IPS-18a (cell line): ENCODE data around the gene TUBA4A.
A peak's percentile ranks its signal among the peaks of the same experiment; 100 is the strongest.

Experiments
- H3K27ac ChIP-seq: one replicate; pipeline ENCODE4 v1.5.1; 2013; ENCODE audit warnings: low read length
- H3K27me3 ChIP-seq: one replicate; pipeline ENCODE4 v1.6.1; 2013; ENCODE audit warnings: mild to moderate bottlenecking, low read length; ENCODE audit not compliant: control insufficient read depth, insufficient read depth
- H3K36me3 ChIP-seq: one replicate; pipeline ENCODE4 v1.6.1; 2013; ENCODE audit warnings: low read depth, low read length; ENCODE audit not compliant: control insufficient read depth
- H3K4me1 ChIP-seq: one replicate; pipeline ENCODE4 v1.6.1; 2013; ENCODE audit warnings: low read depth, low read length; ENCODE audit not compliant: control insufficient read depth
- H3K4me3 ChIP-seq: one replicate; pipeline ENCODE4 v1.5.1; 2013; ENCODE audit warnings: low read length
- H3K9ac ChIP-seq: one replicate; pipeline ENCODE4 v1.6.1; 2013; ENCODE audit warnings: mild to moderate bottlenecking, low read length, moderate library complexity
- H3K9me3 ChIP-seq: one replicate; pipeline ENCODE4 v1.6.1; 2013; ENCODE audit warnings: low read depth, low read length; ENCODE audit not compliant: control insufficient read depth

The TUBA4A gene

DNA sequence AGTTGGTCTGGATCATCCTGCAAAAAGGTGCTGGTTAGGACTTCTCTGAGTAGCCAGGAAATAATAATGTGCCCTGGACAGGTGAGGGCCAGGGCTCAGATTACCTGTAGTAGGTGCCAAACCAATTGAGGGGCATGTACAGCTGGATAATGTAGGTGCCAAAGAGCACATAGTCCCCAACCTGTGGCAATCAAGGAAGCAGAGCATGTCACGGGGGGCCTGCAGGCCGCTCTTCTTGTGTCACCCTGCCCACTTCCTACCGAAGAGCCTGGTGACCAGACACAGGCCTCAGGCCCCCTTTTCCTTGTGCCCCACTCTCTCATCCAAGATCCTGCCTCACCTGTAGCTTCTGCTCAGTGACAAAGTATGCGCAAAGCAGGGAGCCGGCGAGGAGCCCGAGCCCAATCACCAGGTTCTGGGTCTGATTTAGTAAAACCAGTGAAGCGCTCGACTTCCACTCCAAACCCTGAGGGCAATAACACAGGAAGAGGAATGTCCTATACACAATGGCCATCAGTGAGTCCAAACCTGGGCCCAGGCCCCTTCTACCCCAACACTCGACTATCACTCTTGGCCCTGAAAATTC lies 40.1 kb downstream of the TUBA4A start:
- no peak overlapping the region for H3K27ac ChIP-seq
- H3K4me1 ChIP-seq = no peaks in the 10 kb centered on the region
- no peaks in the 10 kb centered on the region for H3K27me3 ChIP-seq
- no peak overlapping the region for H3K4me3 ChIP-seq
- H3K9me3 ChIP-seq = no peaks in the 10 kb centered on the region
- H3K9ac ChIP-seq = no peak overlapping the region
- peaks cover 48% of the 10 kb centered on the region for H3K36me3 ChIP-seq

DNA sequence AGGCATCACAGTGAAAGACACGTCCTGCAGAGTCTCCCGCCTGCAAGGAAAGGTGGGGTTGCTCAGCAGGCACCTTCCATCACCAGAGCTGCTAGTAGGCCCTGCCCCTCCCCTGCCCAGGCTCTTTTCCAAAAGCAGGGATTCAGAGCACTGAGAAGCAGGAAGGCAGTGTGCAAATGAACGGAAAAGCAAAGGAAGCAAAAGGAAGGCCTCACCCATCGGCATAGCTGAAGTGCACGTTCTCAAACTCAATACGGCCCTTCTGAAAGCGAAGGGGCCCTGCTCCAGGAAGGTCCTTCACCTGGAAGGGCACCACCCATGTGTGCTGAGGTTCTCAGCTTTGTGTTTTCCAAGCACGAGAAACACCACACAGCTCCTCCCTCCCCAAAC lies 40.7 kb downstream of the TUBA4A start:
- Histone ChIP-seq H3K27ac (no peak overlapping the region), H3K9me3 (no peaks in the 10 kb centered on the region), H3K36me3 (peaks cover 51% of the 10 kb centered on the region), H3K4me3 (no peak overlapping the region), H3K4me1 (no peaks in the 10 kb centered on the region), H3K27me3 (no peaks in the 10 kb centered on the region), H3K9ac (no peak overlapping the region)

DNA sequence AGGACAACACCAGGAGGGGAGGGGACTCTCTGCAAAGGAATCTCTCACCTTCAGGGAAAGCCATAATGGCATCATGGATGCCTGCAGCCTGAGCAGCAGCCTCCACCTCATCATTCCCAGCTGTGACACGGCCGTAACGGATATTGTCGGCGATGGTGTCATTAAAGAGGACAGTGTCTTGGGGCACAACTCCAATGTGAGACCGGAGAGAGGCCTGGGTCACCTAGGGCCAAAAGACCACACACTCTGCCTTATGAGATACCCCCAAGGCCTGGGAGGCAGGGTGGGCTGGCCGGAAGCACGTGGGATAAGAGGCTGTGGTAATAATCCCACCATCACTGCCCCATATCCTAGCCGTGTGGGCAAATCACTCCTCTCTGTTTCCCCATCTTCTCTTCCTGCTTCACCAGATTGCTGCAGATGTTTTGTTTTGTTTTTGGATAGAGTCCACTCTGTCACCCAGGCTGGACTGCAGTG lies 42.8 kb downstream of the TUBA4A start:
- Histone ChIP-seq H3K9me3 (no peaks in the 10 kb centered on the region), H3K9ac (no peak overlapping the region), H3K4me1 (peaks cover 3% of the 10 kb centered on the region), H3K27me3 (no peaks in the 10 kb centered on the region), H3K36me3 (peaks cover 51% of the 10 kb centered on the region), H3K27ac (no peak overlapping the region), H3K4me3 (no peak overlapping the region)

DNA sequence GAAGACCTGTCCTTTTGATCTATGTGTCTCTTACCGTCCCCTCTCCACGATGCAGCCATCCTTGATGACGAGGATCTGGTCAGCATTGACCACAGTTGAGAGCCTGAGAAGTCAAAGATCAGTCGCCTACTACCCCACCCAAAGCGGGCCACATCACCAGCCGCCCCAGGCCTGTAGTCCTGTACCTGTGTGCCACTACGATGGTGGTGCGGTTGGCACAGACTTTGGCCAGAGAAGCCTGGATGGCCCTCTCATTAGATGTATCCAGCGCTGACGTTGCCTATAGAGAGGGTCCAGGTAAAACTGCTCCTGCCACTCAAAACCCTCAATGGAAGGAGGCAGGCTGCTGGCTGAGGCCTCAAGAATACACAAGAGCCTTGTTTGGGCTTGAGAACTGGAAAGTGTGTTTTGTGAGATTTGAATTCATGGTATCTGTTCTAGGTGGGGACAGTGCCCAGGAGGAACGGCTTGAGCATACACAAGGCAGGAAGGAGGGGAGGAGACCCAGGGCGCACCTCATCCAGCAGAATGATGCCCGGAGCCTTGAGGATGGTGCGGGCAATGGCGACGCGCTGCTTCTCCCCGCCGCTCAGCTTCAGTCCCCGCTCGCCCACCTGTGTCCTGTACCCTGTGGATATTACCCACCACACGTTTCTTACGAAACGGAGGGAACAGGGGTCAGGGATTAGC lies 43.4 kb downstream of the TUBA4A start:
- H3K36me3 ChIP-seq = peaks cover 51% of the 10 kb centered on the region
- no peak overlapping the region for H3K4me3 ChIP-seq
- H3K4me1 ChIP-seq = peaks cover 3% of the 10 kb centered on the region
- H3K9ac ChIP-seq = no peak overlapping the region
- H3K9me3 ChIP-seq = no peaks in the 10 kb centered on the region
- no peak overlapping the region for H3K27ac ChIP-seq
- no peaks in the 10 kb centered on the region for H3K27me3 ChIP-seq

DNA sequence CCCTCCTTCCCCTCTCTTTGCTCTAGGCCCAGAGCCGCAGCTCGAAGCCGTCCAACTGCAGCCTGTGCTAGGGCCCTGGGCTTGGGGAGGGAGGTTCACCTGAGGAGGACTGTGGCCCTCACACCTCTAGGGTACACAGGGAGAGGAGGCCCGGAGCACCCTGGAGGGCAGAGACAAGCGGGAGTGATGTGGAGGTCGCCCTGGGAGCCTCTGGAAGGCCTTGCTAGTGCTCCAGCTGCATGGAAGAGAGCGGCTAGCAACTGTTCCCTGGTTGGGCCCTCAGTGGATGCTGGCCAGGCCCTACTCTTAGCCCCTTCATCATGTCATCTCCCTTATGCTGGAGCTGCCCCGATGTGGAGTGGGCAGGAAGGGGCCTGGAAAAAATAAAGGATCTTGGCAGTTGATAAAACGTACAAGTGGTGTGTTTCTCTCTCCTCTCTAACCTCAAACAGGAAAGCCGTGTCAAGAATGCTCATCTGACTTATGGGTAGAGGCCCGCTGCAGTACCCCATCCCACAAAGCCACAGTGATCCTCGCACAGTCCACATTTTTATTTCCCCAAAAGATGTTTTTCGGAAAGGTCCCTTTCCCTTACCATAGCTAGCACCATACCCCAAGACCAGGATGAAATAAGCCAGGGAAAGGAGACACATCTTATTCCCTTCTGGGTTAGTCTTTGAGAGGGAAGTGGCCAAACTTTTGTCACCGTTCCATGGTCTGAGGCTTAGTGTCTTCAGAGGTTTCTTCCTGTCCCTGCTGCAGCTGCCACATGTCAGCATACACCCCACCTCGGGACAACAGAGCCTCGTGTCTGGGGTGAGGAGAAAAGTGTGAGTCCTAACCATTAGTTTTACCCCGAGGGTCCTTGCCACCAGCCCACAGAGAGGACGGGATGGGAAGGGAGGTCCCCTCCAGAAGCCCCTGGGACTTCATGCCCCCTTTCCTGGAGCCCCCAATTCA lies 44.2 kb downstream of the TUBA4A start:
- Histone ChIP-seq H3K27me3 (no peaks in the 10 kb centered on the region), H3K4me1 (peaks cover 3% of the 10 kb centered on the region), H3K27ac (no peak overlapping the region), H3K36me3 (peaks cover 43% of the 10 kb centered on the region), H3K9me3 (no peaks in the 10 kb centered on the region), H3K4me3 (no peak overlapping the region), H3K9ac (no peak overlapping the region)

DNA sequence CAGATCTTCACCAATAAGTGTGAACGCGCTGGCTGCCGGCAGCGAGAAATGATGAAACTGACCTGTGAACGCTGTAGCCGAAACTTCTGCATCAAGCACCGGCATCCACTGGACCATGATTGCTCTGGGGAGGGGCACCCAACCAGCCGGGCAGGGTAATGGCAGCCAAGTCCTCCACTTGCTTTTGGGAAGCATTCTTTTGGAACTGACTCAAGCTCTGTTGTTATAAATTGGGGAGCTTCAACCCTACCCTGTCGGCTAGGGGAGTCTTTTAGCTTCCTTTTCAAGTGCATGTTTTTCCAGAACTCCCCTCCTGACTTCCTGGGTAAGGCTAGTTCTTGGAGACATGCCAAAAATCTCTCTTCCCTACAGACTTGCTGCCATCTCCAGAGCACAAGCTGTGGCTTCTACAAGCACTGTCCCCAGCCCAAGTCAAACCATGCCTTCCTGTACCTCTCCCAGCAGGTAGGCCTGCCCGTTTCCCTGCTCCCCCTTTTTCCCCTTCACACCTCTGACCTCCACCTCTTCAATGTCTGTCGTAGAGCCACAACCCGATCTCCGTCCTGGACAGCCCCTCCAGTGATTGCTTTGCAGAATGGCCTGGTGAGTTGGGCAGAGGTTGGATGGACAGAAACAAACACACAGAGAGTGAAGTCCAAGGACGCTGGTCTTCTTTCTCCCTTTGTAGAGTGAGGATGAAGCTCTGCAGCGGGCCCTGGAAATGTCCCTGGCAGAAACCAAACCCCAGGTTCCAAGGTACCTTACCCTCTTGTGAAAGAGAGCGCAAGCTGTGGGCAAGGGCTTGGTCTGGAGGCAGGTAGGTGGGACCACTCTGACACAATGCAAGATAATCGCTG lies 45.6 kb downstream of the TUBA4A start:
- Histone ChIP-seq H3K9me3 (no peaks in the 10 kb centered on the region), H3K4me1 (peaks cover 3% of the 10 kb centered on the region), H3K27me3 (no peaks in the 10 kb centered on the region), H3K36me3 (peaks cover 30% of the 10 kb centered on the region), H3K27ac (no peak overlapping the region), H3K9ac (no peak overlapping the region), H3K4me3 (no peak overlapping the region)

DNA sequence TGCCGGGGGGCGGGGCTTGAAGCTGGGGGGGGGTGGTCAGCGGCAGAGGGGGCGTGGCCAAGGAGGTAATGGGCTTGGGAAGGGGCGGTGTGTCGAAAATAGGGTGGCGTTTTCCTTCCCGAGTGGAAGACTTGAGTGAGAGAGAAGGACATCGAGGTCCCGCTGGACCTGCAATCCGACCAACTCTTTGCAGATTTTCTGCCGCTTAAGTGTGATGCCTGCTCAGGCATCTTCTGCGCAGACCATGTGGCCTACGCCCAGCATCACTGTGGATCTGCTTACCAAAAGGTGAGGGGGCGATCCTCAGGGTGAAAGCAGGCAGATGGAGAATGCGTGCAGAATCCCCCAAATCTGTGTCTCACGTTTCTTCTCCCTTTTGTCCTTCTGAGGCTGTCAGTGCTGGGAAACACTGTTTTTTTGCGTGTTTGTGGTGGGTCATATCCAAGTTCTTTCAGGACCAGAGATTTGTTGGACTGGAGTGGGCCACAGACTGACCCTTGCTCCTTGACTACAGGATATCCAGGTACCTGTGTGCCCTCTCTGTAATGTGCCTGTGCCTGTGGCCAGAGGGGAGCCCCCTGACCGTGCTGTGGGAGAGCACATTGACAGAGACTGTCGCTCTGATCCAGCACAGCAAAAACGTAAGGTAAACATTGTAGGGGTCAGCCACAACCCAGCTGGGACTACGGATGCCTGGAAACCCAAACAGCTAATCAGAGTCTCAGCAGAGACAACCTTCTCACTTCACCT lies 46.4 kb downstream of the TUBA4A start:
- no peaks in the 10 kb centered on the region for H3K27me3 ChIP-seq
- H3K36me3 ChIP-seq = peaks cover 26% of the 10 kb centered on the region
- peak overlapping the region; percentile 10 for H3K9ac ChIP-seq
- H3K27ac ChIP-seq = no peak overlapping the region
- peak overlapping the region; percentile 71 for H3K4me3 ChIP-seq
- H3K4me1 ChIP-seq = peaks cover 3% of the 10 kb centered on the region
- H3K9me3 ChIP-seq = no peaks in the 10 kb centered on the region

DNA sequence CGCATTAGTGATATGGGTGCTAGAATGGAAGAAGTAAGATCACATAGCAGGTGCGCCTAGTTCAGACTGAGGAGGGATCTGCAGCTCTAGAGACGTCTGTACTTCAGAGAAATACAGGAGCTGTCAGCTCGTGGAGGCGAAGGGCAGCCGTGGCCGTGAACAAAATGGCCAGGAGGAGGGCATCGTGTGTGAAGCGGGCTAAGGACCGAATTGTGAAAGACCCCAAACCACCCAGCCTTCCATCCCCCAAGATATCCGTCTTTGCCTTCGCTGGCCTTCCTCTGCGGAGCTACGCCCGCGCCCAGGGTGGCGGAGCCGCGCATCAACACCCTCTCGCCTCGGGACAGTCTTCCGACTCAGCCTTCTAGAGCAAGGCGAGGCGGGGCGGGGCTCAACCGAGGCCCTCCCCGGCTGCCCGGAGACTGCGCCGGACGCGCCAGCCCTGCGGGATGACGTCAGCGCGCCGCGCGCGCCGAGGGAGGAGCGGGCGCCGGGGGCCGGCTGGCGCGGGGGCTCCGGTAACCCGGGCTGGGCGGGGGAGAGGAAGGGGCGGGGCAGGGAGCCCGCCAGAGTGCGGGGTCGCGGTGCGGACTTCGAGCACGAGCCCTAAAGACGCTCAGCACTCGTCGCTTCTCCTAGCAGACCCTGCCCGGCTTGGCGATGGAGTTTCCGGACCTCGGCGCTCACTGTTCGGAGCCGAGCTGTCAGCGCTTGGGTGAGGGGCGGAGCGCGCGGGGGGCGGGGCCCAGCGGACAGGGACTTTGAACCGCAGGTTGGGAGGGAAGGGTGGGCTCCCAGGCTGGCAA lies 47.2 kb downstream of the TUBA4A start, which contains the start of gene ZFAND2B:
Gene ZFAND2B, plus strand, starts transcription at position 455 of the 806 bp plus-strand sequence. Its CDS starts 206 bp downstream, at position 661.
- Histone ChIP-seq H3K27ac (no peak within 1 kb of the TSS), H3K4me1 (peaks cover 3% of the 10 kb centered on the region)

DNA sequence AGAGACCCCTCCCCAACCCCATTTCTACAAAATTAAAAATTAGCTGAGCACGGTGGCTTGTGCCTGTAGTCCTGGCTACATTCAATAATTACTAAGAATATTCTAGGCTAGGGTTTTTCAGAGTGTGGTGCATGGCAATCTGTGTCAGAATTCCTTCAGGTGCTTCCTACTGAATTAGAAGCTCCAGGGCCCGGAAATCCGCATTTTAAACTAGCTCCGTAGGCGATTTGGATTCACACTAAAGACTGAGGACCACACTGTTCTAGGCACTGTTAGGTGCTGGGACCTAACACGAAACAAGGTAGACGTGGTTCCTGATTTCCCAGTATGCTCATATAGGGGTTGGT lies 47.8 kb downstream of the TUBA4A start:
- Histone ChIP-seq H3K27me3 (no peaks in the 10 kb centered on the region), H3K4me1 (peaks cover 3% of the 10 kb centered on the region), H3K9ac (peak overlapping the region; percentile 29), H3K27ac (no peak overlapping the region), H3K36me3 (peaks cover 23% of the 10 kb centered on the region), H3K4me3 (peak overlapping the region; percentile 71), H3K9me3 (no peaks in the 10 kb centered on the region)

More for the DNA sequence above, 47.2 kb downstream of the TUBA4A start, which contains the start of gene ZFAND2B:
- peak within 1 kb of the TSS; percentile 71 for H3K4me3 ChIP-seq
- peak within 1 kb of the TSS; percentile 29 for H3K9ac ChIP-seq
- peaks cover 26% of the 10 kb centered on the region for H3K36me3 ChIP-seq
- no peaks in the 10 kb centered on the region for H3K9me3 ChIP-seq
- H3K27me3 ChIP-seq = no peaks in the 10 kb centered on the region

DNA sequence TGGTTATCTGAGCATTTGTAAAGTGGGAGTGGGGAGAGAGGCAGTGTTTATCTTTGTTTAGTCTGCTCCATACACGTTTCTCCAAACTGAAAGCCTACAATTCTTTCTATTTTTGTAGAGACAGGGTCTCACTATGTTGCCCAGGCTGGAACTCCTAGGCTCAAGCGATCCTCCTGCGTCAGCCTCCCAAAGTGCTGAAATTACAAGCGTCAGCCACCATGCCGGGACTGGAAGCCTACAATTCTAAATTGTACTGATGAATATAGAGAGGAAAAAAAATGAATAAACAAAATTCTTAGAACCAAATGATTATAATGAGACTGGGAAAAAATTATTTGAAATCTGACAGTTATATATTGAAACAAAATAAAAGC lies 48.6 kb downstream of the TUBA4A start:
- H3K27ac ChIP-seq = no peak overlapping the region
- peaks cover 3% of the 10 kb centered on the region for H3K4me1 ChIP-seq
- no peaks in the 10 kb centered on the region for H3K9me3 ChIP-seq
- no peak overlapping the region for H3K4me3 ChIP-seq
- H3K27me3 ChIP-seq = no peaks in the 10 kb centered on the region
- peaks cover 15% of the 10 kb centered on the region for H3K36me3 ChIP-seq
- H3K9ac ChIP-seq = no peak overlapping the region
